Neural cell (in vitro differentiated cells): ENCODE data around the gene MALAT1. TPM values are rescaled to one million over a fixed set of nuclear protein-coding genes. Genes with fewer than 3 reads are reported as not detected.
A peak's percentile ranks its signal among the peaks of the same experiment; 100 is the strongest.

Experiments used
- H2AFZ ChIP-seq: fragments of 200-600, 300-800 bp; sonication (generic), shearing (Covaris generic); 2 replicates; pipeline ENCODE4 v1.6.0; 2014; ENCODE audit warnings: low read depth, mild to moderate bottlenecking, antibody characterized with exemption, low read length, moderate library complexity
- H3F3A ChIP-seq: fragments of 200-600 bp; shearing (Covaris generic); 2 replicates; pipeline ENCODE4 v1.6.1; 2016; ENCODE audit warnings: mild to moderate bottlenecking, moderate library complexity, mixed read lengths, antibody characterized with exemption, low read length; ENCODE audit not compliant: insufficient read depth, poor library complexity, severe bottlenecking
- H3K27ac ChIP-seq: fragments of 200-600, 300-800 bp; sonication (generic), shearing (Covaris generic); 2 replicates; pipeline ENCODE4 v1.5.1; 2014; ENCODE audit warnings: mild to moderate bottlenecking, low read length, moderate library complexity
- H3K27me3 ChIP-seq: fragments of 300-800, 200-600 bp; sonication (generic), shearing (Covaris generic); 2 replicates; pipeline ENCODE4 v1.6.0; 2014; ENCODE audit warnings: mild to moderate bottlenecking, low read depth, low read length, moderate library complexity; ENCODE audit not compliant: insufficient read depth
- H3K36me3 ChIP-seq: fragments of 300-800, 200-600 bp; sonication (generic), shearing (Covaris generic); 2 replicates; pipeline ENCODE4 v1.5.1; 2014; ENCODE audit warnings: mild to moderate bottlenecking, antibody characterized with exemption, low read length, moderate library complexity; ENCODE audit not compliant: insufficient read depth
- H3K4me2 ChIP-seq: fragments of 300-800, 200-600 bp; sonication (generic), shearing (Covaris generic); 2 replicates; pipeline ENCODE4 v1.6.0; 2014; ENCODE audit warnings: mild to moderate bottlenecking, low read length
- H3K4me3 ChIP-seq: fragments of 300-800, 200-600 bp; sonication (generic), shearing (Covaris generic); 2 replicates; pipeline ENCODE4 v1.5.1; 2014; ENCODE audit warnings: mild to moderate bottlenecking, low read length, moderate library complexity
- H3K79me2 ChIP-seq: fragments of 200-600 bp; shearing (Covaris generic); replicated peaks from 2 replicates; pipeline ENCODE4 v1.6.0; 2014; ENCODE audit warnings: mild to moderate bottlenecking, low read length, moderate library complexity; ENCODE audit not compliant: insufficient read depth
- H3K9ac ChIP-seq: fragments of 300-800, 200-600 bp; sonication (generic), shearing (Covaris generic); 2 replicates; pipeline ENCODE4 v1.6.1; 2016; ENCODE audit warnings: mild to moderate bottlenecking, low read length, mixed read lengths
- H3K9me2 ChIP-seq: fragments of 200-600 bp; shearing (Covaris generic); 2 replicates; pipeline ENCODE4 v1.6.1; 2016; ENCODE audit warnings: mild to moderate bottlenecking, low read length, mixed read lengths; ENCODE audit not compliant: insufficient read depth
- H3K9me3 ChIP-seq: fragments of 200-600, 300-800 bp; sonication (generic), shearing (Covaris generic); 2 replicates; pipeline ENCODE4 v1.6.1; 2016; ENCODE audit warnings: mild to moderate bottlenecking, mixed run types, low read length, moderate library complexity, mixed read lengths
- H4K20me1 ChIP-seq: fragments of 200-600 bp; shearing (Covaris generic); 2 replicates; pipeline ENCODE4 v1.6.1; 2016; ENCODE audit warnings: mild to moderate bottlenecking, mixed run types; ENCODE audit not compliant: insufficient read depth
- EP300 ChIP-seq: fragments of 450-650 bp; conservative IDR thresholded peaks from 2 replicates; pipeline ENCODE4 v1.6.1; 2014; ENCODE audit warnings: antibody characterized with exemption, mild to moderate bottlenecking, moderate library complexity; ENCODE audit not compliant: poor library complexity, severe bottlenecking
- EZH2 ChIP-seq: fragments of 200-600, 300-800 bp; shearing (Covaris generic), sonication (generic); IDR thresholded peaks from 2 replicates; pipeline ENCODE4 v1.6.1; 2014; ENCODE audit warnings: antibody characterized with exemption, low read length, borderline replicate concordance, mild to moderate bottlenecking; ENCODE audit not compliant: insufficient read depth, poor library complexity, severe bottlenecking
- MXI1 ChIP-seq: fragments of 450-650 bp; conservative IDR thresholded peaks from 2 replicates; pipeline ENCODE4 v1.6.1; 2014; ENCODE audit warnings: antibody characterized with exemption, mild to moderate bottlenecking; ENCODE audit not compliant: poor library complexity, severe bottlenecking
- POLR2AphosphoS5 ChIP-seq: IDR thresholded peaks from 2 replicates; pipeline ENCODE4 v1.6.1; 2012
- RAD21 ChIP-seq: fragments of 450-650 bp; conservative IDR thresholded peaks from 2 replicates; pipeline ENCODE4 v1.6.1; 2014; ENCODE audit warnings: antibody characterized with exemption, mild to moderate bottlenecking, moderate library complexity
- REST ChIP-seq: IDR thresholded peaks from 2 replicates; pipeline ENCODE4 v1.6.1; 2012; ENCODE audit warnings: borderline replicate concordance
- SMC3 ChIP-seq: fragments of 450-650 bp; conservative IDR thresholded peaks from 2 replicates; pipeline ENCODE4 v1.6.1; 2014; ENCODE audit warnings: antibody characterized with exemption, mild to moderate bottlenecking, moderate library complexity; ENCODE audit not compliant: poor library complexity
- TAF1 ChIP-seq: IDR thresholded peaks from 2 replicates; pipeline ENCODE4 v1.6.1; 2012; ENCODE audit warnings: low read depth
- polyA plus RNA-seq: library from polyadenylated mRNA; depleted of rRNA; stranded (reverse); fragments of >200 nt; gene quantifications from 2 replicates; pipeline ENCODE4 v1.2.3, GENCODE V29; 2014
- TF ChIP-seq, protein P1 (sequence below): fragments of 450-650 bp; IDR thresholded peaks from 2 replicates; pipeline ENCODE4 v1.5.1; 2014; ENCODE audit warnings: antibody characterized with exemption, mild to moderate bottlenecking, moderate library complexity; ENCODE audit not compliant: poor library complexity, severe bottlenecking

MALAT1 gene
- polyA plus RNA-seq, 1 donor from 2014 or later = 1,383 TPM

DNA sequence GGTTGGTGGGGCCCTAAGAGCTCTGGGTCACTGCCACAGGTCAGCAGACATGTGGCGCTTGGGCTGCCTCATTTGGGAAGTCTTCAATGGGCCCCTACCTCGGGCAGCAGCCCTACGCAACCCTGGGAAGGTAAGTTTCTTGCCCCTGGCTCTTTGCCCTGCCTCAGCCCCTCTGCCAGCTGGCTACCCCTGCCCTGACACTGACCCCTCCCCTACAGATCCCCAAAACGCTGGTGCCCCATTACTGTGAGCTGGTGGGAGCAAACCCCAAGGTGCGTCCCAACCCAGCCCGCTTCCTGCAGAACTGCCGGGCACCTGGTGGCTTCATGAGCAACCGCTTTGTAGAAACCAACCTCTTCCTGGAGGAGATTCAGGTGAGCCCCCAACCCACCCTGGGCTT lies 27.9 kb downstream of the MALAT1 start:
- Histone ChIP-seq H3K27ac (no peak overlapping the region), H3K4me3 (peak overlapping the region; percentile 97), H4K20me1 (no peaks in the 10 kb centered on the region), H3K36me3 (peaks cover 7% of the 10 kb centered on the region), H2AFZ (no peak overlapping the region), H3F3A (no peaks in the 10 kb centered on the region), H3K9me3 (no peaks in the 10 kb centered on the region), H3K9me2 (no peaks in the 10 kb centered on the region), H3K9ac (no peak overlapping the region), H3K27me3 (no peaks in the 10 kb centered on the region), H3K4me2 (no peak overlapping the region), H3K79me2 (peaks cover 10% of the 10 kb centered on the region)
- TF ChIP-seq, protein P1, sequence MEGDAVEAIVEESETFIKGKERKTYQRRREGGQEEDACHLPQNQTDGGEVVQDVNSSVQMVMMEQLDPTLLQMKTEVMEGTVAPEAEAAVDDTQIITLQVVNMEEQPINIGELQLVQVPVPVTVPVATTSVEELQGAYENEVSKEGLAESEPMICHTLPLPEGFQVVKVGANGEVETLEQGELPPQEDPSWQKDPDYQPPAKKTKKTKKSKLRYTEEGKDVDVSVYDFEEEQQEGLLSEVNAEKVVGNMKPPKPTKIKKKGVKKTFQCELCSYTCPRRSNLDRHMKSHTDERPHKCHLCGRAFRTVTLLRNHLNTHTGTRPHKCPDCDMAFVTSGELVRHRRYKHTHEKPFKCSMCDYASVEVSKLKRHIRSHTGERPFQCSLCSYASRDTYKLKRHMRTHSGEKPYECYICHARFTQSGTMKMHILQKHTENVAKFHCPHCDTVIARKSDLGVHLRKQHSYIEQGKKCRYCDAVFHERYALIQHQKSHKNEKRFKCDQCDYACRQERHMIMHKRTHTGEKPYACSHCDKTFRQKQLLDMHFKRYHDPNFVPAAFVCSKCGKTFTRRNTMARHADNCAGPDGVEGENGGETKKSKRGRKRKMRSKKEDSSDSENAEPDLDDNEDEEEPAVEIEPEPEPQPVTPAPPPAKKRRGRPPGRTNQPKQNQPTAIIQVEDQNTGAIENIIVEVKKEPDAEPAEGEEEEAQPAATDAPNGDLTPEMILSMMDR = no peak
- TF ChIP-seq MXI1 (no peak), EZH2 (no peak), POLR2AphosphoS5 (no peak), EP300 (no peak), TAF1 (no peak), SMC3 (no peak), REST (no peak), RAD21 (no peak)

DNA sequence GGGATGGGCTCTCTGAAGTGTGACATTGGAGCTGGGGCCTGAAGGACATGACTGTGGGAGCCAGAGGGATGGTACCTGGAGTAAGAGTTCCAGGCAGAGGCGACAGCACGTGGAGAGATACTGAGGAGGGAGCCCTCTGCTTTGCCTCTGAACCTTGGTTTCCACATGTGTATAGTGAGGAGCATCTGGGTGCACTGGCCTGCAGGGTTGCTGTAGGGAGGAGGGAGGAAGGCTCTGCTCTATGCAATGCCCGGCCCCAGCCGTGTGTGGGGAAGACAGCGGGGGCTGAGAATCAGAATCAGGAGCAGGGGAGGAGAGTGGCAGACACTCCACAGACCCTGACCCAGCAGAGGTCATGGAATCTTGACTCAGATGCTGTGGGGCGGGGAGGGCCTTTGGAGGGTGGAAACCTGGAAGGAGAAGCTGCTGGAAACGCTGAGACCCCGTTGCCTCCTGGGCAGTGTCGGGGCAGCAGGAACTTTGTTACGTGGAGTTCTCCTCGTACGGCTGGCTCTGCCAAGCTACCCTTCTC lies 30.0 kb downstream of the MALAT1 start:
- no peaks in the 10 kb centered on the region for H3K9me3 ChIP-seq
- H3K36me3 ChIP-seq = peaks cover 7% of the 10 kb centered on the region
- H4K20me1 ChIP-seq = no peaks in the 10 kb centered on the region
- no peak overlapping the region for H2AFZ ChIP-seq
- H3K4me2 ChIP-seq = no peak overlapping the region
- H3K27me3 ChIP-seq = no peaks in the 10 kb centered on the region
- H3K4me3 ChIP-seq = no peak overlapping the region
- H3K79me2 ChIP-seq = peaks cover 10% of the 10 kb centered on the region
- no peak overlapping the region for H3K9ac ChIP-seq
- no peak overlapping the region for H3K27ac ChIP-seq
- no peaks in the 10 kb centered on the region for H3K9me2 ChIP-seq
- TF ChIP-seq SMC3 = no peak
- no peak for TF ChIP-seq POLR2AphosphoS5
- TF ChIP-seq, protein P1 = no peak
- no peak for TF ChIP-seq EZH2
- TF ChIP-seq MXI1 = no peak
- no peaks in the 10 kb centered on the region for H3F3A ChIP-seq
